Right lobe of liver (tissue), 6 donors: ENCODE results near the gene FGF14. TPM values are rescaled to one million over a fixed set of nuclear protein-coding genes. Genes with fewer than 3 reads are reported as not detected.

Experiments
- ATAC-seq, 4 donors: fragments of 200-7000 bp; cut with Tn5 transposase; one replicate each; pipeline ENCODE4 v1.9.1; 2020; ENCODE audit warnings: mild to moderate bottlenecking in 4 of 4, moderate library complexity in 4 of 4
- DNase-seq, 3 donors: peaks; one replicate each; pipeline ENCODE4 v3.0.0-alpha.2; 2020
- H3K27ac ChIP-seq, 3 donors: fragments of 200-600 bp; one replicate each; pipeline ENCODE4 v1.8.0; 2022
- H3K27me3 ChIP-seq, 2 donors: fragments of 200-600 bp; one replicate each; pipeline ENCODE4 v1.8.0; 2022
- H3K36me3 ChIP-seq, 4 donors: fragments of 200-600 bp; sonication (generic) in 1 of 4; one replicate each; pipeline versions ENCODE4 v1.5.1 to v1.8.0; 2017 to 2022; ENCODE audit warnings: control low read depth in 1 of 4
- H3K4me1 ChIP-seq, 4 donors: fragments of 200-600 bp; sonication (generic) in 1 of 4; one replicate each; pipeline versions ENCODE4 v1.5.1 to v1.8.0; 2017 to 2022; ENCODE audit warnings: control low read depth in 1 of 4
- H3K4me3 ChIP-seq, 3 donors: fragments of 200-600 bp; one replicate each; pipeline ENCODE4 v1.8.0; 2022
- H3K9me3 ChIP-seq, 4 donors: fragments of 200-600 bp; sonication (generic) in 1 of 4; one replicate each; pipeline versions ENCODE4 v1.5.1 to v1.8.0; 2017 to 2022; ENCODE audit warnings: control low read depth in 1 of 4
- CTCF ChIP-seq, 4 donors: fragments of 200-600 bp in 3 of 4; fragments of 450-650 bp in 1 of 4; IDR thresholded peaks; one replicate each; pipeline versions ENCODE4 v1.5.1 to v1.8.0; 2016 to 2022; ENCODE audit warnings: antibody characterized with exemption in 4 of 4, mild to moderate bottlenecking in 2 of 4
- POLR2A ChIP-seq: fragments of 450-650 bp; IDR thresholded peaks from one replicate; pipeline ENCODE4 v1.6.1; 2017; ENCODE audit warnings: antibody characterized with exemption, mild to moderate bottlenecking
- WGBS: methylation state at CpG from one replicate; pipeline ENCODE4 v1.1.6; 2018; ENCODE audit warnings: low coverage, low lambda C conversion rate; ENCODE audit not compliant: insufficient coverage; ENCODE audit errors: missing lambda C conversion rate; 5-methylcytosine and 5-hydroxymethylcytosine counted together
- intact Hi-C, 2 donors: fragments of 100-400 bp; cut with DNase I; formaldehyde crosslinking; loops; one replicate each; pipeline versions ENCODE4 v1.11.2 to v1.14.1; 2022
- total RNA-seq, 6 experiments: library from RNA; depleted of rRNA in 2 of 6; stranded (reverse); fragments of >200 nt in 2 of 6; fragmentation: NEBNext Ultra II Directional in 3 of 6; extraction: Animal tissue kit (Norgen Biotek cat#: 25700) in 3 of 6; gene quantifications; one replicate each; pipeline versions ENCODE4 v1.1.0 to v1.2.4, GENCODE V29; 2016 to 2023
- donor health status: DM: no; HTN: yes; CAD: no.
- donor health status: DM: no; HTN: no; CAD: no.
- donor health status: DM: no; HTN: no; CAD: no.
- donor health status: DM: no; HTN: yes; CAD: no.
- donor health status: DM: no; HTN: yes; CAD: no.

FGF14 gene
- total RNA-seq, 6 experiments from 2014 or later = 0.42 to 6.3 (median 1.2) TPM

GRCh38 chr13:101988140-101988539, 413.7 kb downstream of the FGF14 start:
- WGBS = 70% methylated on average over 4 of the region's 4 CpGs
- intact Hi-C loops = no loop called here
- no peak for TF ChIP-seq POLR2A
- ATAC-seq (no peak), DNase-seq (no peak)
- Histone ChIP-seq H3K4me3 (no peak overlapping the region), H3K36me3 (no peaks in the 10 kb centered on the region), H3K27ac (no peak overlapping the region), H3K9me3 (no peaks in the 10 kb centered on the region), H3K27me3 (no peaks in the 10 kb centered on the region), H3K4me1 (no peaks in the 10 kb centered on the region)

- Histone ChIP-seq H3K4me1 (no peaks in the 10 kb centered on the region), H3K27me3 (no peaks in the 10 kb centered on the region), H3K27ac (no peak overlapping the region), H3K4me3 (no peak overlapping the region), H3K36me3 (no peaks in the 10 kb centered on the region), H3K9me3 (no peaks in the 10 kb centered on the region)
- WGBS = 64% methylated on average over 2 of the region's 2 CpGs
- ATAC-seq = no peak
- DNase-seq = no peak
- intact Hi-C loops = no loop called here
- no peak for TF ChIP-seq POLR2A
- no peak for TF ChIP-seq CTCF (IDR thresholded peaks at IDR 0.05)
Observed at GRCh38 chr13:101986316-101986715, 415.5 kb downstream of the FGF14 start.

- H3K27me3 ChIP-seq = no peaks in the 10 kb centered on the region
Observed at GRCh38 chr13:101985321-101985720, 416.5 kb downstream of the FGF14 start.

GRCh38 chr13:101982903-101983302, 418.9 kb downstream of the FGF14 start:
- Histone ChIP-seq H3K4me1 (no peaks in the 10 kb centered on the region), H3K9me3 (no peaks in the 10 kb centered on the region), H3K27me3 (no peaks in the 10 kb centered on the region), H3K4me3 (no peak overlapping the region), H3K27ac (no peak overlapping the region), H3K36me3 (no peaks in the 10 kb centered on the region)
- TF ChIP-seq CTCF (IDR thresholded peaks at IDR 0.05) (no peak), POLR2A (no peak)
- intact Hi-C loops = no loop called here
- no peak for DNase-seq
- ATAC-seq = no peak

More at GRCh38 chr13:101985321-101985720, 416.5 kb downstream of the FGF14 start:
- Histone ChIP-seq H3K9me3 (no peaks in the 10 kb centered on the region), H3K4me3 (no peak overlapping the region), H3K27ac (no peak overlapping the region), H3K36me3 (no peaks in the 10 kb centered on the region), H3K4me1 (no peaks in the 10 kb centered on the region)
- ATAC-seq (no peak), DNase-seq (no peak)
- 56% methylated on average over 3 of the region's 3 CpGs for WGBS
- intact Hi-C loops = no loop called here
- no peak for TF ChIP-seq CTCF (IDR thresholded peaks at IDR 0.05)
- no peak for TF ChIP-seq POLR2A

- TF ChIP-seq POLR2A = no peak
- TF ChIP-seq CTCF (IDR thresholded peaks at IDR 0.05) = no peak
- H3K27me3 ChIP-seq = no peaks in the 10 kb centered on the region
- WGBS = 21% methylated on average over 3 of the region's 3 CpGs
- peak in 1 of 4 donors; percentile 69 for ATAC-seq
- DNase-seq = no peak
- H3K27ac ChIP-seq = no peak overlapping the region
- intact Hi-C loops = no loop called here
- H3K4me3 ChIP-seq = no peak overlapping the region
- no peaks in the 10 kb centered on the region for H3K9me3 ChIP-seq
- no peaks in the 10 kb centered on the region for H3K4me1 ChIP-seq
- H3K36me3 ChIP-seq = no peaks in the 10 kb centered on the region
Observed at GRCh38 chr13:101979825-101980224, 422.0 kb downstream of the FGF14 start.
